Erythroblast (primary cell): Measurements from ENCODE around the gene GNPTG.

Experiments used
- DNase-seq, 2 experiments: peaks; one replicate each; lab custom pipeline; 2025; lab: John Stamatoyannopoulos, UW
- GATA1 ChIP-seq: IDR thresholded peaks from 2 replicates; pipeline ENCODE4 v1.6.1; 2011; ENCODE audit warnings: low read depth, mild to moderate bottlenecking, control low read depth, low read length, moderate library complexity
- POLR2A ChIP-seq: IDR thresholded peaks from 2 replicates; pipeline ENCODE4 v1.6.1; 2011; ENCODE audit warnings: mild to moderate bottlenecking, low read length

GNPTG gene

GRCh38 chr16:1354815-1355540 is 3.2 kb downstream of the GNPTG start:
- TF ChIP-seq GATA1 (no peak), POLR2A (no peak)
- DNase-seq = no peak

GRCh38 chr16:1355591-1355990 is 3.9 kb downstream of the GNPTG start:
- no peak for TF ChIP-seq GATA1
- no peak for TF ChIP-seq POLR2A
- DNase-seq = no peak

- TF ChIP-seq GATA1 (no peak), POLR2A (no peak)
- DNase-seq = no peak
Observed at GRCh38 chr16:1356061-1356900, 4.5 kb downstream of the GNPTG start.

- TF ChIP-seq POLR2A (no peak), GATA1 (no peak)
Observed at GRCh38 chr16:1357906-1358566, 6.3 kb downstream of the GNPTG start.

GRCh38 chr16:1361685-1362360 is 10.1 kb downstream of the GNPTG start:
- TF ChIP-seq POLR2A (no peak), GATA1 (no peak)
- DNase-seq = no peak

More at GRCh38 chr16:1357906-1358566, 6.3 kb downstream of the GNPTG start:
- no peak for DNase-seq

- TF ChIP-seq POLR2A (no peak), GATA1 (no peak)
- DNase-seq = no peak
Observed at GRCh38 chr16:1362807-1363206, 11.1 kb downstream of the GNPTG start.

- peak; percentile 72 to 85 for DNase-seq
- TF ChIP-seq POLR2A (no peak), GATA1 (no peak)
Observed at GRCh38 chr16:1363501-1364041, 11.8 kb downstream of the GNPTG start.

- no peak for TF ChIP-seq POLR2A
- no peak for TF ChIP-seq GATA1
Observed at GRCh38 chr16:1364510-1364909, 12.8 kb downstream of the GNPTG start.

GRCh38 chr16:1366060-1366711 is 14.5 kb downstream of the GNPTG start:
- no peak for TF ChIP-seq GATA1
- TF ChIP-seq POLR2A = no peak
- no peak for DNase-seq

More at GRCh38 chr16:1364510-1364909, 12.8 kb downstream of the GNPTG start:
- no peak for DNase-seq

- TF ChIP-seq GATA1 = no peak
- TF ChIP-seq POLR2A = no peak
- no peak for DNase-seq
Observed at GRCh38 chr16:1366712-1367299, 15.1 kb downstream of the GNPTG start.

- no peak for DNase-seq
- TF ChIP-seq POLR2A = no peak
- TF ChIP-seq GATA1 = no peak
Observed at GRCh38 chr16:1367486-1368174, 15.9 kb downstream of the GNPTG start.
